HT1080 (cell line): ENCODE data around the gene LRP1B. TPM values are rescaled to one million over a fixed set of nuclear protein-coding genes. Genes with fewer than 3 reads are reported as not detected.
"Not testable (repeated sequence)": the region's sequence is repeated elsewhere in the genome, so short reads cannot be mapped to it uniquely, and the experiment has no call there.

Experiments
- DNase-seq: peaks from one replicate; pipeline ENCODE4 v3.0.0-alpha.2; 2015; ENCODE audit warnings: low read depth
- total RNA-seq: library from RNA; depleted of rRNA; stranded (reverse); fragments of >200 nt; shearing (Covaris generic); gene quantifications from 2 replicates; pipeline ENCODE4 v1.2.3, GENCODE V29; 2014

The LRP1B gene
- total RNA-seq, 1 experiment from 2014 or later = 0.05 TPM

GRCh38 chr2:140384946-140385345, 1745.9 kb downstream of the LRP1B start:
- no peak for DNase-seq

- DNase-seq = peak; percentile 24
Observed at GRCh38 chr2:140383781-140384180, 1747.0 kb downstream of the LRP1B start.

GRCh38 chr2:140376686-140377085, 1754.1 kb downstream of the LRP1B start:
- DNase-seq = no peak

- no peak for DNase-seq
Observed at GRCh38 chr2:140363131-140363530, 1767.7 kb downstream of the LRP1B start.

- DNase-seq = no peak
Observed at GRCh38 chr2:140362361-140362760, 1768.5 kb downstream of the LRP1B start.

- no peak for DNase-seq
Observed at GRCh38 chr2:140359056-140359771, 1771.6 kb downstream of the LRP1B start.

- no peak for DNase-seq
Observed at GRCh38 chr2:140356697-140357096, 1774.1 kb downstream of the LRP1B start.

GRCh38 chr2:140355511-140356090, 1775.2 kb downstream of the LRP1B start:
- no peak for DNase-seq

- DNase-seq = no peak
Observed at GRCh38 chr2:140354544-140354943, 1776.3 kb downstream of the LRP1B start.

- DNase-seq = no peak
Observed at GRCh38 chr2:140353541-140353940, 1777.3 kb downstream of the LRP1B start.

- DNase-seq = no peak
Observed at GRCh38 chr2:140351692-140352091, 1779.1 kb downstream of the LRP1B start.

GRCh38 chr2:140349695-140350094, 1781.1 kb downstream of the LRP1B start:
- DNase-seq = no peak

- DNase-seq = no peak
Observed at GRCh38 chr2:140348826-140349225, 1782.0 kb downstream of the LRP1B start.

GRCh38 chr2:140344838-140345237, 1786.0 kb downstream of the LRP1B start:
- DNase-seq = peak; percentile 23

GRCh38 chr2:140344266-140344665, 1786.5 kb downstream of the LRP1B start:
- not testable (repeated sequence) for DNase-seq

- DNase-seq = no peak
Observed at GRCh38 chr2:140338795-140339194, 1792.0 kb downstream of the LRP1B start.

GRCh38 chr2:140337061-140337460, 1793.8 kb downstream of the LRP1B start:
- no peak for DNase-seq

- DNase-seq = no peak
Observed at GRCh38 chr2:140316345-140316744, 1814.5 kb downstream of the LRP1B start.

- DNase-seq = no peak
Observed at GRCh38 chr2:140311905-140312304, 1818.9 kb downstream of the LRP1B start.

- DNase-seq = no peak
Observed at GRCh38 chr2:140308706-140309105, 1822.1 kb downstream of the LRP1B start.

- no peak for DNase-seq
Observed at GRCh38 chr2:140307532-140307931, 1823.3 kb downstream of the LRP1B start.

GRCh38 chr2:140295767-140296166, 1835.0 kb downstream of the LRP1B start:
- no peak for DNase-seq

GRCh38 chr2:140288726-140289125, 1842.1 kb downstream of the LRP1B start:
- DNase-seq = no peak
